ENCODE results near the gene P3H4.
A peak's percentile ranks its signal among the peaks of the same experiment; 100 is the strongest.

The P3H4 gene

DNA sequence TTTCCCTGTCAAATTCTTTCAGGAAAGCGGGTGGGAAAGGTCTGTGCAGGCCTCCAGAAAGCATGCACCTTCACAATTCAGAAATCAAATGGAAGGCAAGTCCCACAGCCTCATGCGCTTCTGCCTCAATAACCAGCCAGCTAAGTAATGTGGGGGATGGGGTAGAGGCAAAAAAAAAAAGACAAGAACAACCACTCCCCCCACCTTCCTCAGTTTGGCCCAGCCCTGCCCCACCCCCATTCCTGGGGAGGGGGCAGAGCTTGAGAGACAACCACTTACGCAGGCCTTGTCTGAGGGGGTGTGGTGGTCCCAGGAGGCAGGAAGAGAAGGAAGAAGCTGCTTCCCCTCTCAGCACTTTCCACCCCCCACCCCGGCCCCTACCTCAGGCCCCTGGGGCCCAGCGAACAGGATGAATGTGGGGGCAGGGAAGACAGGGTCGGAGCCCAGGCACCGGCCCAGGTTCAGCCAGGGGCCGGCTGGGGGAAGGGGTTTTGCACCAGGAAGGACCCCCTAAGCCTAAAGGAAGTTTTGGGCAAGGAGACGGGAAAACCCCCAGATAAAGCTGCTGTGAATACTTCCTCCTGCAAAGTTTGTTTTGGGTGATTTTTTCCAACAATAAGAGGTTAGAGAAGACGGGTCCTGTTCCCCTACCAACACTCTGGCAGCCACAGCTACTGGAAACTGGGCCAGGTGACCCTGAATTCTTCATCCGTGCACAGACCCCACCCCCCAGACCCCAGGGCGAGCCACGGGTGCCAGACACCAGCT lies 26.5 kb downstream of the P3H4 start:
- H3K27me3 ChIP-seq (ENCODE audit: insufficient read depth, poor library complexity, severe bottlenecking) = no peaks in the 10 kb centered on the region
- peak in 1 of 2 experiments; percentile 58 for DNase-seq (ENCODE audit: low read depth in 1 of 2, low spot score in 1 of 2)
- TF ChIP-seq SPI1 (IDR thresholded peaks at IDR 0.05; ENCODE audit: borderline replicate concordance, low read depth) (no peak), GABPA (IDR thresholded peaks at IDR 0.05; ENCODE audit: low read depth) (no peak), POLR2AphosphoS5 (IDR thresholded peaks at IDR 0.05; ENCODE audit: low read depth) (no peak)
- TF ChIP-seq, protein P1, sequence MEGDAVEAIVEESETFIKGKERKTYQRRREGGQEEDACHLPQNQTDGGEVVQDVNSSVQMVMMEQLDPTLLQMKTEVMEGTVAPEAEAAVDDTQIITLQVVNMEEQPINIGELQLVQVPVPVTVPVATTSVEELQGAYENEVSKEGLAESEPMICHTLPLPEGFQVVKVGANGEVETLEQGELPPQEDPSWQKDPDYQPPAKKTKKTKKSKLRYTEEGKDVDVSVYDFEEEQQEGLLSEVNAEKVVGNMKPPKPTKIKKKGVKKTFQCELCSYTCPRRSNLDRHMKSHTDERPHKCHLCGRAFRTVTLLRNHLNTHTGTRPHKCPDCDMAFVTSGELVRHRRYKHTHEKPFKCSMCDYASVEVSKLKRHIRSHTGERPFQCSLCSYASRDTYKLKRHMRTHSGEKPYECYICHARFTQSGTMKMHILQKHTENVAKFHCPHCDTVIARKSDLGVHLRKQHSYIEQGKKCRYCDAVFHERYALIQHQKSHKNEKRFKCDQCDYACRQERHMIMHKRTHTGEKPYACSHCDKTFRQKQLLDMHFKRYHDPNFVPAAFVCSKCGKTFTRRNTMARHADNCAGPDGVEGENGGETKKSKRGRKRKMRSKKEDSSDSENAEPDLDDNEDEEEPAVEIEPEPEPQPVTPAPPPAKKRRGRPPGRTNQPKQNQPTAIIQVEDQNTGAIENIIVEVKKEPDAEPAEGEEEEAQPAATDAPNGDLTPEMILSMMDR (IDR thresholded peaks at IDR 0.05; ENCODE audit: insufficient read depth, low read length) = no peak
- TF ChIP-seq, protein P2, sequence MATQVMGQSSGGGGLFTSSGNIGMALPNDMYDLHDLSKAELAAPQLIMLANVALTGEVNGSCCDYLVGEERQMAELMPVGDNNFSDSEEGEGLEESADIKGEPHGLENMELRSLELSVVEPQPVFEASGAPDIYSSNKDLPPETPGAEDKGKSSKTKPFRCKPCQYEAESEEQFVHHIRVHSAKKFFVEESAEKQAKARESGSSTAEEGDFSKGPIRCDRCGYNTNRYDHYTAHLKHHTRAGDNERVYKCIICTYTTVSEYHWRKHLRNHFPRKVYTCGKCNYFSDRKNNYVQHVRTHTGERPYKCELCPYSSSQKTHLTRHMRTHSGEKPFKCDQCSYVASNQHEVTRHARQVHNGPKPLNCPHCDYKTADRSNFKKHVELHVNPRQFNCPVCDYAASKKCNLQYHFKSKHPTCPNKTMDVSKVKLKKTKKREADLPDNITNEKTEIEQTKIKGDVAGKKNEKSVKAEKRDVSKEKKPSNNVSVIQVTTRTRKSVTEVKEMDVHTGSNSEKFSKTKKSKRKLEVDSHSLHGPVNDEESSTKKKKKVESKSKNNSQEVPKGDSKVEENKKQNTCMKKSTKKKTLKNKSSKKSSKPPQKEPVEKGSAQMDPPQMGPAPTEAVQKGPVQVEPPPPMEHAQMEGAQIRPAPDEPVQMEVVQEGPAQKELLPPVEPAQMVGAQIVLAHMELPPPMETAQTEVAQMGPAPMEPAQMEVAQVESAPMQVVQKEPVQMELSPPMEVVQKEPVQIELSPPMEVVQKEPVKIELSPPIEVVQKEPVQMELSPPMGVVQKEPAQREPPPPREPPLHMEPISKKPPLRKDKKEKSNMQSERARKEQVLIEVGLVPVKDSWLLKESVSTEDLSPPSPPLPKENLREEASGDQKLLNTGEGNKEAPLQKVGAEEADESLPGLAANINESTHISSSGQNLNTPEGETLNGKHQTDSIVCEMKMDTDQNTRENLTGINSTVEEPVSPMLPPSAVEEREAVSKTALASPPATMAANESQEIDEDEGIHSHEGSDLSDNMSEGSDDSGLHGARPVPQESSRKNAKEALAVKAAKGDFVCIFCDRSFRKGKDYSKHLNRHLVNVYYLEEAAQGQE (IDR thresholded peaks at IDR 0.05; ENCODE audit: insufficient replicate concordance, low read depth) = no peak
- H3K27ac ChIP-seq (replicated peaks) = peak overlapping the region; percentile 66
- H3K4me3 ChIP-seq (replicated peaks; ENCODE audit: insufficient read depth, low read length) = peak overlapping the region; percentile 50

DNA sequence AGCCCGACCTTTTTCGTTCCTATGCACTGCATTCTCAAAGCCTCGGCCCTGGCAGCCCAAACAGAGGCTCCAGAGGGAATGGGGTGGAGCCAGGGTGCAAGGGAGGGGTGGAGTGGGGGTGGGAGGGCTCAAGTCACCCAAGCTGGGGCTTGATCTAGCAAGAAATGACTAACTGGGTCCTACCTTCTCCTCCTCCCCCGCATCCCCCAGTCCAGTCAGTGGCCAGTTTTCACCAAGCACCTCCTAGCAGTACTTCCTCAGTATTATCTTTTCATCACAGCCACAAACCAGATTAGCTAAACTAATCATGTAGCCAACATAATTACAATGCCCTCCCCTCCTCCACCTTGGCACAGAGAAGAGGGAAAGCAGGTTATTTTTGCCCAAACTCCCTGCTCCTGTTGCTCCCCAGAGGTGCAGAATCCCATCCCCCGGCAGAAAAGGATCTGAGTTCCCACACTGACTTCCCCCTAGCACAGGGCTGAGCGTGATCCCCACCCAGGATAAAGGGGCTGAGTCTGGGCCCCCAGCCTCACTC lies 27.5 kb downstream of the P3H4 start:
- peak; percentile 76 to 82 for DNase-seq (ENCODE audit: low read depth in 1 of 2, low spot score in 1 of 2)
- Histone ChIP-seq H3K27ac (replicated peaks) (peak overlapping the region; percentile 66), H3K27me3 (ENCODE audit: insufficient read depth, poor library complexity, severe bottlenecking) (no peaks in the 10 kb centered on the region), H3K4me3 (replicated peaks; ENCODE audit: insufficient read depth, low read length) (no peak overlapping the region)
- TF ChIP-seq SPI1 (IDR thresholded peaks at IDR 0.05; ENCODE audit: borderline replicate concordance, low read depth) = no peak
- TF ChIP-seq, protein P1 (IDR thresholded peaks at IDR 0.05; ENCODE audit: insufficient read depth, low read length) = no peak
- TF ChIP-seq GABPA (IDR thresholded peaks at IDR 0.05; ENCODE audit: low read depth) = no peak
- TF ChIP-seq POLR2AphosphoS5 (IDR thresholded peaks at IDR 0.05; ENCODE audit: low read depth) = no peak
- TF ChIP-seq, protein P2 (IDR thresholded peaks at IDR 0.05; ENCODE audit: insufficient replicate concordance, low read depth) = no peak

GRCh38 chr17:41782142-41782541 lies 29.6 kb downstream of the P3H4 start:
- TF ChIP-seq, protein P1 (IDR thresholded peaks at IDR 0.05; ENCODE audit: insufficient read depth, low read length) = no peak
- TF ChIP-seq GABPA (IDR thresholded peaks at IDR 0.05; ENCODE audit: low read depth) (no peak), SPI1 (IDR thresholded peaks at IDR 0.05; ENCODE audit: borderline replicate concordance, low read depth) (no peak), POLR2AphosphoS5 (IDR thresholded peaks at IDR 0.05; ENCODE audit: low read depth) (no peak)
- TF ChIP-seq, protein P2 (IDR thresholded peaks at IDR 0.05; ENCODE audit: insufficient replicate concordance, low read depth) = no peak
- no peaks in the 10 kb centered on the region for H3K27me3 ChIP-seq (ENCODE audit: insufficient read depth, poor library complexity, severe bottlenecking)
- H3K27ac ChIP-seq (replicated peaks) = no peak overlapping the region
- H3K4me3 ChIP-seq (replicated peaks; ENCODE audit: insufficient read depth, low read length) = no peak overlapping the region
- no peak for DNase-seq (ENCODE audit: low read depth in 1 of 2, low spot score in 1 of 2)

Measured in HL-60 (cell line).